HCT116 (cell line): ENCODE measurements around the gene CPTP. TPM values are rescaled to one million over a fixed set of nuclear protein-coding genes. Genes with fewer than 3 reads are reported as not detected.

ENCODE experiments used
- ATAC-seq: fragments of 200-7000 bp; cut with Tn5 transposase; 2 replicates; pipeline ENCODE4 v1.9.1; 2020; ENCODE audit warnings: mild to moderate bottlenecking, moderate library complexity
- BruUV-seq: library from RNA; stranded (reverse); fragments of 400-500 nt; replicated peaks from 2 replicates; lab custom pipeline; 2021; lab: Mats Ljungman, UMichigan
- CTCF ChIA-PET: fragments of 300-600 bp; sonication (Branson Sonifier 250); formaldehyde crosslinking; loops from one replicate; lab custom pipeline; 2021; ENCODE audit warnings: antibody characterized with exemption; lab: Charles Lee
- POLR2A ChIA-PET: fragments of 300-600, 350-600 bp; sonication (Branson Sonifier 250); formaldehyde crosslinking; loops from one replicate; lab custom pipeline; 2021; ENCODE audit warnings: antibody characterized with exemption; lab: Charles Lee
- RAD21 ChIA-PET, 2 experiments: fragments of 300-600 bp; sonication (Branson Sonifier 250); formaldehyde crosslinking; loops; one replicate each; lab custom pipeline; 2023; ENCODE audit warnings: low total read pairs in 2 of 2; ENCODE audit not compliant: uncharacterized antibody in 2 of 2, unreplicated experiment in 2 of 2, low non-redundant PET in 1 of 2; lab: Charles Lee
- DNase-seq: peaks from one replicate; pipeline ENCODE4 v3.0.0-alpha.2; 2010; ENCODE audit warnings: low read depth, low spot score
- H2AFZ ChIP-seq: fragments of 200-600 bp; shearing (Covaris generic), sonication (generic); 2 replicates; pipeline ENCODE4 v1.6.1; 2017; ENCODE audit warnings: low read depth, mixed run types, mixed read lengths, antibody characterized with exemption, low read length; ENCODE audit not compliant: poor library complexity, severe bottlenecking
- H3K27ac ChIP-seq: 2 replicates; pipeline ENCODE4 v1.5.1; 2012; ENCODE audit warnings: low read depth, low read length
- H3K27me3 ChIP-seq: fragments of 200-600 bp; sonication (generic); 2 replicates; pipeline ENCODE4 v1.6.1; 2016; ENCODE audit warnings: mixed run types, low read length, mixed read lengths; ENCODE audit not compliant: insufficient read depth
- H3K36me3 ChIP-seq, 2 experiments: fragments of 200-500 bp in 1 of 2; fragments of 200-600 bp in 1 of 2; sonication (Bioruptor generic) in 1 of 2; sonication (generic) in 1 of 2; 2 replicates each; pipeline versions ENCODE4 v1.5.1 to v1.6.1; 2014 to 2016; ENCODE audit warnings: low read length in 2 of 2, inconsistent platforms in 1 of 2, mixed read lengths in 1 of 2, mixed run types in 1 of 2; ENCODE audit not compliant: insufficient read depth in 2 of 2, control insufficient read depth in 1 of 2
- H3K4me1 ChIP-seq, 2 experiments: fragments of 200-600 bp in 1 of 2; sonication (generic) in 1 of 2; 2 replicates each; pipeline versions ENCODE4 v1.5.1 to v1.6.1; 2012 to 2017; ENCODE audit warnings: low read length in 2 of 2, inconsistent platforms in 1 of 2, mild to moderate bottlenecking in 1 of 2, mixed read lengths in 1 of 2, mixed run types in 1 of 2, moderate library complexity in 1 of 2; ENCODE audit not compliant: insufficient read depth in 2 of 2, control insufficient read depth in 1 of 2
- H3K4me2 ChIP-seq: fragments of 200-600 bp; sonication (generic); 2 replicates; pipeline ENCODE4 v1.6.1; 2017; ENCODE audit warnings: mixed run types, low read length, mixed read lengths
- H3K4me3 ChIP-seq, 2 experiments: fragments of 200-600 bp in 1 of 2; sonication (generic) in 1 of 2; replicated peaks in 1 of 2; 2 replicates each; pipeline ENCODE4 v1.5.1; 2011 to 2016; ENCODE audit warnings: low read length in 2 of 2, control low read depth in 1 of 2, low read depth in 1 of 2, mild to moderate bottlenecking in 1 of 2, mixed read lengths in 1 of 2, mixed run types in 1 of 2
- H3K79me2 ChIP-seq: fragments of 200-600 bp; sonication (generic); 2 replicates; pipeline ENCODE4 v1.6.1; 2017; ENCODE audit warnings: mild to moderate bottlenecking, mixed run types, low read length, moderate library complexity, mixed read lengths; ENCODE audit not compliant: insufficient read depth
- H3K9ac ChIP-seq: fragments of 200-600 bp; sonication (generic); 2 replicates; pipeline ENCODE4 v1.6.1; 2016; ENCODE audit warnings: low read length, mixed read lengths
- H3K9me2 ChIP-seq: fragments of 200-600 bp; sonication (generic), shearing (Covaris generic); 2 replicates; pipeline ENCODE4 v1.6.1; 2017; ENCODE audit warnings: mixed run types, mild to moderate bottlenecking, moderate library complexity; ENCODE audit not compliant: insufficient read depth
- H3K9me3 ChIP-seq, 2 experiments: fragments of 200-500 bp in 1 of 2; fragments of 200-600 bp in 1 of 2; sonication (Bioruptor generic) in 1 of 2; sonication (generic) in 1 of 2; 2 replicates each; pipeline ENCODE4 v1.6.1; 2014 to 2017; ENCODE audit warnings: low read length in 2 of 2, mixed read lengths in 2 of 2, inconsistent platforms in 1 of 2, low read depth in 1 of 2, mild to moderate bottlenecking in 1 of 2, mixed run types in 1 of 2, moderate library complexity in 1 of 2; ENCODE audit not compliant: control insufficient read depth in 1 of 2, insufficient read depth in 1 of 2
- H4K20me1 ChIP-seq: fragments of 200-600 bp; sonication (generic), shearing (Covaris generic); 2 replicates; pipeline ENCODE4 v1.6.1; 2017; ENCODE audit warnings: mixed run types, mild to moderate bottlenecking, moderate library complexity; ENCODE audit not compliant: insufficient read depth
- RAD21 ChIP-seq: IDR thresholded peaks from 2 replicates; pipeline ENCODE4 v1.6.1; 2012; ENCODE audit warnings: low read depth, mild to moderate bottlenecking
- TCF7L2 ChIP-seq: IDR thresholded peaks from 2 replicates; pipeline ENCODE4 v1.7.0; 2011; ENCODE audit warnings: borderline replicate concordance, inconsistent platforms; ENCODE audit not compliant: insufficient read depth, insufficient read length; ENCODE audit errors: extremely low read depth
- intact Hi-C: fragments of 100-400 bp; cut with micrococcal nuclease; formaldehyde crosslinking; loops from 2 replicates; pipeline ENCODE4 v1.10.0; 2022
- total RNA-seq: library from RNA; stranded (reverse); gene quantifications from one replicate; pipeline ENCODE4 v1.2.1, GENCODE V29; 2021; ENCODE audit not compliant: unreplicated experiment
- TF ChIP-seq, protein P1 (sequence below), 3 experiments: fragments of 200-600 bp in 1 of 3; sonication (generic) in 1 of 3; IDR thresholded peaks in 2 of 3; conservative IDR thresholded peaks in 1 of 3; 2 replicates each; pipeline ENCODE4 v1.5.1; 2012 to 2017; ENCODE audit warnings: low read depth in 2 of 3, low read length in 2 of 3, antibody characterized with exemption in 1 of 3, borderline replicate concordance in 1 of 3, control low read depth in 1 of 3, mild to moderate bottlenecking in 1 of 3, mixed read lengths in 1 of 3, mixed run types in 1 of 3, moderate library complexity in 1 of 3; ENCODE audit not compliant: insufficient read depth in 1 of 3

Gene CPTP
- total RNA-seq, 1 experiment from 2014 or later, result 16.3 TPM

DNA sequence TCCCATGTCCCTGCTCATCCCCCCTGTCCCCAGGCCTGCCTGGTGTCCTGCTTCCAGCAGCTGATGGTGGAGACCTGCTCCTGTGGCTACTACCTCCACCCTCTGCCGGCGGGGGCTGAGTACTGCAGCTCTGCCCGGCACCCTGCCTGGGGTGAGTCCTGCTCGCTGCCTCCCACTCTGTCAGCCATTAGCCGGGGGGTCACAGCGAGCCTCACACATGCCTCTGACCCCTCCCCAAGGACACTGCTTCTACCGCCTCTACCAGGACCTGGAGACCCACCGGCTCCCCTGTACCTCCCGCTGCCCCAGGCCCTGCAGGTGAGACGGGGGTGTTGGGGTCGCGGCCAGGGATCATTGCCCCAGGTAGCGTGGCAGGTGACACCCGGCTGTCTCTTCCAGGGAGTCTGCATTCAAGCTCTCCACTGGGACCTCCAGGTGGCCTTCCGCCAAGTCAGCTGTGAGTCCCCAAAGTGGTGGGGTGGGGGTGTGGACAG lies 34.3 kb upstream of the CPTP start:
- intact Hi-C loops, result loop anchor here (2.0 kb wide), 2 partner anchors 167 to 305 kb away; no protein-coding TSS in a partner anchor
- DNase-seq, result no peak
- no peak overlapping the region for H3K4me3 ChIP-seq
- no peak overlapping the region; the same call in 1 of the 2 replicates for H3K27ac ChIP-seq
- H3K36me3 ChIP-seq, result no peaks in the 10 kb centered on the region
- peak overlapping the region; percentile 47; the same call in 1 of the 2 replicates for H3K4me2 ChIP-seq
- no peaks in the 10 kb centered on the region for H3K27me3 ChIP-seq
- no TSS peak for BruUV-seq
- no peaks in the 10 kb centered on the region for H3K79me2 ChIP-seq
- no peak overlapping the region for H2AFZ ChIP-seq
- POLR2A ChIA-PET, result no interaction called here
- H3K9me3 ChIP-seq, result no peaks in the 10 kb centered on the region
- peak; percentile 43 for ATAC-seq
- peaks cover 14 to 38% of the 10 kb centered on the region in 2 experiments for H3K4me1 ChIP-seq
- no peaks in the 10 kb centered on the region for H3K9me2 ChIP-seq
- TF ChIP-seq RAD21, result no peak; the same call in 1 of the 2 replicates
- TF ChIP-seq, protein P1, sequence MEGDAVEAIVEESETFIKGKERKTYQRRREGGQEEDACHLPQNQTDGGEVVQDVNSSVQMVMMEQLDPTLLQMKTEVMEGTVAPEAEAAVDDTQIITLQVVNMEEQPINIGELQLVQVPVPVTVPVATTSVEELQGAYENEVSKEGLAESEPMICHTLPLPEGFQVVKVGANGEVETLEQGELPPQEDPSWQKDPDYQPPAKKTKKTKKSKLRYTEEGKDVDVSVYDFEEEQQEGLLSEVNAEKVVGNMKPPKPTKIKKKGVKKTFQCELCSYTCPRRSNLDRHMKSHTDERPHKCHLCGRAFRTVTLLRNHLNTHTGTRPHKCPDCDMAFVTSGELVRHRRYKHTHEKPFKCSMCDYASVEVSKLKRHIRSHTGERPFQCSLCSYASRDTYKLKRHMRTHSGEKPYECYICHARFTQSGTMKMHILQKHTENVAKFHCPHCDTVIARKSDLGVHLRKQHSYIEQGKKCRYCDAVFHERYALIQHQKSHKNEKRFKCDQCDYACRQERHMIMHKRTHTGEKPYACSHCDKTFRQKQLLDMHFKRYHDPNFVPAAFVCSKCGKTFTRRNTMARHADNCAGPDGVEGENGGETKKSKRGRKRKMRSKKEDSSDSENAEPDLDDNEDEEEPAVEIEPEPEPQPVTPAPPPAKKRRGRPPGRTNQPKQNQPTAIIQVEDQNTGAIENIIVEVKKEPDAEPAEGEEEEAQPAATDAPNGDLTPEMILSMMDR (IDR thresholded peaks at IDR 0.05 in 2 of 3, conservative IDR thresholded peaks at IDR 0.05 in 1 of 3; ENCODE audit: borderline replicate concordance in 1 of 3, insufficient read depth in 1 of 3, low read depth in 2 of 3, low read length in 2 of 3), result peak; percentile 54 to 74 (median 61); a peak in 5 of 6 replicates
- no peak overlapping the region for H3K9ac ChIP-seq
- CTCF ChIA-PET, result interaction anchor here (0.6 to 2.8 kb wide), 4 partner anchors 10 to 168 kb away, joined by 3 to 30 read pairs (median 10); no protein-coding TSS in a partner anchor
- RAD21 ChIA-PET, result interaction anchor here (0.6 to 0.9 kb wide), 3 partner anchors 11 to 168 kb away, joined by 3 to 5 read pairs (median 3); no protein-coding TSS in a partner anchor
- H4K20me1 ChIP-seq, result no peaks in the 10 kb centered on the region

DNA sequence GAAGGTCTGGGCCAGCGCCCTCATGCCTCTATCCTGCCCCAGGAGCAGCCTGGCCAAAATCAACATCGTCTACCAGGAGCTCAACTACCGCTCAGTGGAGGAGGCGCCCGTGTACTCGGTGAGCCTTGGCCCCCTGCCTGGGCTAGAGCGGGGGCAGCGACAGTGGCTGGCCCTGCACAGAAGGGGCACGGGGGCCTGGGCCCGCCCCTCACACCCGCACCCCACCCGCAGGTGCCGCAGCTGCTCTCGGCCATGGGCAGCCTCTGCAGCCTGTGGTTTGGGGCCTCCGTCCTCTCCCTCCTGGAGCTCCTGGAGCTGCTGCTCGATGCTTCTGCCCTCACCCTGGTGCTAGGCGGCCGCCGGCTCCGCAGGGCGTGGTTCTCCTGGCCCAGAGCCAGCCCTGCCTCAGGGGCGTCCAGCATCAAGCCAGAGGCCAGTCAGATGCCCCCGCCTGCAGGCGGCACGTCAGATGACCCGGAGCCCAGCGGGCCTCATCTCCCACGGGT lies 33.5 kb upstream of the CPTP start:
- intact Hi-C loops, result loop anchor here (2.0 kb wide), 2 partner anchors 168 to 306 kb away; no protein-coding TSS in a partner anchor
- CTCF ChIA-PET, result interaction anchor here (0.7 to 2.8 kb wide), 13 partner anchors 8 to 352 kb away, joined by 3 to 30 read pairs (median 4); partner anchors contain the start of gene CCNL2
- H3K4me2 ChIP-seq, result peak overlapping the region; percentile 47

More for the DNA sequence above, 33.5 kb upstream of the CPTP start:
- no peaks in the 10 kb centered on the region for H3K9me2 ChIP-seq
- TF ChIP-seq TCF7L2, result peak; percentile 36
- TF ChIP-seq, protein P1 (IDR thresholded peaks at IDR 0.05 in 2 of 3, conservative IDR thresholded peaks at IDR 0.05 in 1 of 3; ENCODE audit: borderline replicate concordance in 1 of 3, insufficient read depth in 1 of 3, low read depth in 2 of 3, low read length in 2 of 3), result no peak
- no peak overlapping the region for H3K9ac ChIP-seq
- H3K79me2 ChIP-seq, result no peaks in the 10 kb centered on the region
- no peaks in the 10 kb centered on the region for H3K9me3 ChIP-seq
- ChIA-PET RAD21 (interaction anchor here (1.0 to 1.5 kb wide), 3 partner anchors 14 to 169 kb away, joined by 3 to 7 read pairs (median 3); partner anchors contain the start of gene UBE2J2 (in 1 of the 2)), POLR2A (no interaction called here)
- ATAC-seq (no peak), DNase-seq (no peak)
- H3K27ac ChIP-seq, result peak overlapping the region; percentile 45; the same call in 1 of the 2 replicates
- H3K27me3 ChIP-seq, result no peaks in the 10 kb centered on the region
- no peaks in the 10 kb centered on the region for H3K36me3 ChIP-seq
- no peak overlapping the region for H3K4me3 ChIP-seq
- no peak overlapping the region for H2AFZ ChIP-seq
- no TSS peak for BruUV-seq
- H3K4me1 ChIP-seq, result peaks cover 14 to 34% of the 10 kb centered on the region in 2 experiments
- no peaks in the 10 kb centered on the region for H4K20me1 ChIP-seq
